Body of pancreas (tissue), 4 donors: ENCODE measurements around the gene CEP192. TPM values are rescaled to one million over a fixed set of nuclear protein-coding genes. Genes with fewer than 3 reads are reported as not detected.
"Not testable (repeated sequence)": the region's sequence is repeated elsewhere in the genome, so short reads cannot be mapped to it uniquely, and the experiment has no call there.

Experiments
- ATAC-seq: fragments of 150-250 bp; one replicate; pipeline ENCODE4 v1.9.1; 2016
- DNase-seq, 4 donors: peaks; one replicate each; pipeline ENCODE4 v3.0.0-alpha.2; 2019
- H3K27ac ChIP-seq, 4 donors: fragments of 200-600 bp; sonication (generic); 1 replicate in 3 of 4; 2 replicates in 1 of 4; pipeline versions ENCODE4 v1.5.1 to v1.6.1; 2016 to 2019; ENCODE audit warnings: mild to moderate bottlenecking in 1 of 4, mixed read lengths in 1 of 4, moderate library complexity in 1 of 4
- H3K27me3 ChIP-seq, 2 donors: fragments of 200-600 bp; sonication (generic); one replicate each; pipeline ENCODE4 v1.6.0; 2016; ENCODE audit warnings: mild to moderate bottlenecking in 1 of 2
- H3K36me3 ChIP-seq, 2 donors: fragments of 200-600 bp; sonication (generic); replicated peaks in 1 of 2; 2 replicates each; pipeline ENCODE4 v1.5.1; 2016; ENCODE audit warnings: low read depth in 2 of 2; ENCODE audit not compliant: insufficient read depth in 1 of 2
- H3K4me1 ChIP-seq: fragments of 200-600 bp; sonication (generic); one replicate; pipeline ENCODE4 v1.6.0; 2016
- H3K4me3 ChIP-seq, 2 donors: fragments of 200-600 bp; sonication (generic); 1 replicate in 1 of 2; 2 replicates in 1 of 2; pipeline ENCODE4 v1.5.1; 2016 to 2019
- H3K9me3 ChIP-seq, 3 donors: fragments of 200-600 bp; sonication (generic); 1 replicate in 2 of 3; 2 replicates in 1 of 3; pipeline ENCODE4 v1.5.1; 2016
- POLR2A ChIP-seq, 3 donors: fragments of 450-650 bp; IDR thresholded peaks; one replicate each; pipeline ENCODE4 v1.6.1; 2016; ENCODE audit warnings: antibody characterized with exemption in 3 of 3, mild to moderate bottlenecking in 2 of 3
- WGBS, 2 donors: methylation state at CpG; one replicate each; pipeline ENCODE4 v1.1.5; 2017; 5-methylcytosine and 5-hydroxymethylcytosine counted together
- intact Hi-C: fragments of 100-400 bp; cut with DNase I; formaldehyde crosslinking; loops from one replicate; pipeline ENCODE4 v1.15.1; 2023
- total RNA-seq, 2 donors: library from RNA; depleted of rRNA; stranded (reverse); fragments of >200 nt; gene quantifications; one replicate each; pipeline ENCODE4 v1.1.0, GENCODE V29; 2016
- TF ChIP-seq, protein P1 (sequence below), 7 experiments: fragments of 450-650 bp in 4 of 7; fragments of 200-600 bp in 3 of 7; sonication (generic) in 3 of 7; IDR thresholded peaks; one replicate each; pipeline ENCODE4 v1.5.1; 2016 to 2019; ENCODE audit warnings: antibody characterized with exemption in 7 of 7

The CEP192 gene
- total RNA-seq, 2 donors from 2014 or later = 21.1 to 25.4 TPM

DNA sequence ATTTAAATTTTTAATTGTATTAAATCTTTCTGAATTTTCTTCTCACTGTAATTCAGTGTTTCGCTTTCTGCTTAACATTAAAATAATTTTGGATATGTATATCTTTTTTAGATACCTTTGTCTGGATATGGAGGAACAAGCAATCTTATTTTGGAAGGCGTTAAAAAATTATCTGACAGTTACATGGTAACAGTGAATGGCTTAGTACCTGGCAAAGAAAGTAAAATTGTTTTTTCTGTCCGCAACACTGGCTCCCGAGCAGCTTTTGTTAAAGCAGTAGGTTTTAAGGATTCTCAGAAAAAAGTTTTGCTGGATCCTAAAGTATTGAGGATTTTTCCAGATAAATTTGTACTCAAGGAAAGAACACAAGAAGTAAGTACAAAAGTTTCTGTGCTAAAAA, 95.7 kb downstream of the CEP192 start:
- Histone ChIP-seq H3K27ac (no peak overlapping the region), H3K4me3 (no peak overlapping the region), H3K27me3 (no peaks in the 10 kb centered on the region), H3K36me3 (peaks cover 0 to 2% of the 10 kb centered on the region in 2 donors), H3K9me3 (peaks cover 0 to 3% (median 0%) of the 10 kb centered on the region in 3 donors), H3K4me1 (no peaks in the 10 kb centered on the region)
- intact Hi-C loops = no loop called here
- no peak for TF ChIP-seq POLR2A (IDR thresholded peaks at IDR 0.05)
- no peak for ATAC-seq
- 94 to 95% methylated on average over 4 of the region's 4 CpGs for WGBS, 2 donors
- no peak for DNase-seq

DNA sequence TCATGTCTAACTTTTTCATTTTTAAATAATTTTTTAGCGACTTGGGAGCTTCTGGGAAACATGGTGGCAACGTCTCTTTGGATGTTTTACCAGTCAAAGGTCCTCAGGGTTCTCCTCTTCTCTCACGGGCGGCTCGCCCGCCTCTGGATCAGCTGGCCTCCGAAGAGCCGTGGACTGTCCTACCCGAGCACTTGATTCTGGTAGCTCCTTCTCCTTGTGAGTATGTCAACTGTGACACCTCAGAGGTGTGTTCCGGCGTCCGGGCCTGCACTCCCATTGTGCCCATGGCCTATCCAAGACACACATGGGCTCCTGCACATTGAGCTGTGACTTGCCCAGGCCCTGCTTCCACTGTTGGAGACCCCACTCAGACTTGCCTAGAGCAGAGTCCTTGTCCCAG, 104.3 kb downstream of the CEP192 start:
- TF ChIP-seq POLR2A (IDR thresholded peaks at IDR 0.05) = no peak
- Histone ChIP-seq H3K27me3 (no peaks in the 10 kb centered on the region), H3K36me3 (peaks cover 12 to 28% of the 10 kb centered on the region in 2 donors), H3K9me3 (no peaks in the 10 kb centered on the region), H3K27ac (no peak overlapping the region), H3K4me3 (no peak overlapping the region), H3K4me1 (no peaks in the 10 kb centered on the region)
- DNase-seq (no peak), ATAC-seq (no peak)
- 91 to 96% methylated on average over 12 of the region's 12 CpGs for WGBS, 2 donors
- intact Hi-C loops = no loop called here

DNA sequence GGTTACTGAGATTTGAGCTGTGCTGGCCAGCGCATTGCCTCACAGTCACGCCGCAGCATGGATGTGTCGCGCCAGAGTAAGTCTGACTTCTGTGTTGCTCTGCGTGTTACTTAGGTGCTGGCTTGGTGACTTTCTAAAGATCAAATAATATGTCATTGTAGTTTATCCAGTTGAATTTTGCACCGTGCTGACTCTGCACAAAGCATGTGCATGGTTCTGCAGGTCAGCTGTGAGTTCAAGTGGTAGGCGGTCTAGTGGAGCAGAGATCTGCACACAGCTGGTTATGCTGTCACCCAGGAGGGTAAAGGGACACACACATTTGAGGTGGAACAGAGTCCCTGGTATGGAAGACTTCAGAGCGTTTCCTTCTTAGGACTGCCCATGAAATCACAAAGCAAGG, 105.1 kb downstream of the CEP192 start:
- 94 to 95% methylated on average over 9 of the region's 9 CpGs for WGBS, 2 donors
- intact Hi-C loops = no loop called here
- no peak for ATAC-seq
- H3K27me3 ChIP-seq = no peaks in the 10 kb centered on the region
- no peak overlapping the region for H3K27ac ChIP-seq
- H3K4me3 ChIP-seq = no peak overlapping the region
- TF ChIP-seq, protein P1, sequence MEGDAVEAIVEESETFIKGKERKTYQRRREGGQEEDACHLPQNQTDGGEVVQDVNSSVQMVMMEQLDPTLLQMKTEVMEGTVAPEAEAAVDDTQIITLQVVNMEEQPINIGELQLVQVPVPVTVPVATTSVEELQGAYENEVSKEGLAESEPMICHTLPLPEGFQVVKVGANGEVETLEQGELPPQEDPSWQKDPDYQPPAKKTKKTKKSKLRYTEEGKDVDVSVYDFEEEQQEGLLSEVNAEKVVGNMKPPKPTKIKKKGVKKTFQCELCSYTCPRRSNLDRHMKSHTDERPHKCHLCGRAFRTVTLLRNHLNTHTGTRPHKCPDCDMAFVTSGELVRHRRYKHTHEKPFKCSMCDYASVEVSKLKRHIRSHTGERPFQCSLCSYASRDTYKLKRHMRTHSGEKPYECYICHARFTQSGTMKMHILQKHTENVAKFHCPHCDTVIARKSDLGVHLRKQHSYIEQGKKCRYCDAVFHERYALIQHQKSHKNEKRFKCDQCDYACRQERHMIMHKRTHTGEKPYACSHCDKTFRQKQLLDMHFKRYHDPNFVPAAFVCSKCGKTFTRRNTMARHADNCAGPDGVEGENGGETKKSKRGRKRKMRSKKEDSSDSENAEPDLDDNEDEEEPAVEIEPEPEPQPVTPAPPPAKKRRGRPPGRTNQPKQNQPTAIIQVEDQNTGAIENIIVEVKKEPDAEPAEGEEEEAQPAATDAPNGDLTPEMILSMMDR (IDR thresholded peaks at IDR 0.05) = no peak
- no peak for TF ChIP-seq POLR2A (IDR thresholded peaks at IDR 0.05)
- no peaks in the 10 kb centered on the region for H3K9me3 ChIP-seq
- H3K36me3 ChIP-seq = peaks cover 12 to 31% of the 10 kb centered on the region in 2 donors
- DNase-seq = no peak
- no peaks in the 10 kb centered on the region for H3K4me1 ChIP-seq

DNA sequence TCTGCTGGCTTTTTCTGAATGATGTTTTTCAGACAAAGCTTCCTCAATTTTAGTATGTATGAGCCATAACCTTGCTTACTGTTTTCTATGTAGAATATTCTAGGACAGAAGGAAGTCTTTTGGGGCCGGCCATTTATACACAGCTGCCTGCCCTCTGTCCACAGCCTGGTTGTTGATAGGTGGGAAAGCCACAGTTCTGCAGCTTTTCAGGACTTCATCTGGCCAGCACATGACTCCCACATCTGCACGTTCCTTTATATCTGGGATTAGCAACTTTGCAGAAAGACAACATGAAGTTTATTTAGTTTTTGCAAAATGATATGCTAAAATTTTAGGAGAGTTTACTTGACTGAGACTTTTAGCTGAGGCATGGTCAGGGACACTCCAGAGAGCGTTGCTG, 105.6 kb downstream of the CEP192 start:
- H3K4me1 ChIP-seq = no peaks in the 10 kb centered on the region
- H3K9me3 ChIP-seq = no peaks in the 10 kb centered on the region
- no peak for TF ChIP-seq POLR2A (IDR thresholded peaks at IDR 0.05)
- TF ChIP-seq, protein P1 (IDR thresholded peaks at IDR 0.05) = no peak
- no peak overlapping the region for H3K4me3 ChIP-seq
- intact Hi-C loops = no loop called here
- H3K27ac ChIP-seq = no peak overlapping the region
- WGBS, 2 donors = 94 to 98% methylated on average over 3 of the region's 3 CpGs
- DNase-seq = no peak
- no peak for ATAC-seq
- H3K27me3 ChIP-seq = no peaks in the 10 kb centered on the region
- H3K36me3 ChIP-seq = peaks cover 16 to 33% of the 10 kb centered on the region in 2 donors

DNA sequence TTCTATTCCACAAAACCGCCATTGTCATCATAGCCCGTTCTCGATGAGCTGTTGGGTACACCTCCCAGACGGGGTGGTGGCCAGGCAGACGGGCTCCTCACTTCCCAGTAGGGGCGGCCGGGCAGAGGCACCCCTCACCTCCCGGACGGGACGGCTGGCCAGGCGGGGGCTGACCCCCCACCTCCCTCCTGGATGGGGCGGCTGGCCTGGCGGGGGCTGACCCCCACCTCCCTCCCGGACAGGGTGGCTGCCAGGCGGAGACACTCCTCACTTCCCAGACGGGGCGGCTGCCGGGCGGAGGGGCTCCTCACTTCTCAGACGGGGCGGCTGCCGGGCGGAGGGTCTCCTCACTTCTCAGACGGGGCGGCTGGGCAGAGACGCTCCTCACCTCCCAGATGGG, 106.9 kb downstream of the CEP192 start:
- H3K27ac ChIP-seq, ATAC-seq, H3K27me3 ChIP-seq, H3K9me3 ChIP-seq, intact Hi-C loops, H3K4me3 ChIP-seq, DNase-seq, H3K4me1 ChIP-seq: not testable (repeated sequence)
- peaks cover 16 to 31% of the 10 kb centered on the region in 2 donors for H3K36me3 ChIP-seq
- WGBS, 2 donors = 87 to 90% methylated on average over 4 to 15 of the region's 26 CpGs

DNA sequence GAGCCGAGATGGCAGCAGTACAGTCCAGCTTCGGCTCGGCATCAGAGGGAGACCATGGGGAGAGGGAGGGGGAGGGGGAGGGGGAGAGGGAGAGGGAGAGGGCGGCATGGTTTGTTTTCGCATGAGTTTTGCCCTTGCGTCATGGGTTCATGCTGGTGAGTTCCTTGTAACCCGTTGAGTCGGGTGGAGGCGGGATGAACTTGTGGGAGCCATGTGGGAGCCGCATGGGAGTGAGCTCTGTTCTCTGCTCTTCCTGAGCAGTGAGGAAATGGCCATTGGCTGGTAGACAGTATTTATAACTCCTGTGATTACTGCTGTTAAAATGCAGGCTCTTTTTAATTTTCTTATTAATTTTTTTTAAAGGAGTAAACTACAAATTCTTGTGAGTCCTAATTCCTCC, 108.0 kb downstream of the CEP192 start:
- TF ChIP-seq, protein P1 (IDR thresholded peaks at IDR 0.05) = no peak
- TF ChIP-seq POLR2A (IDR thresholded peaks at IDR 0.05) = no peak
- Histone ChIP-seq H3K36me3 (peaks cover 16 to 38% of the 10 kb centered on the region in 2 donors), H3K4me1 (no peaks in the 10 kb centered on the region), H3K4me3 (no peak overlapping the region), H3K9me3 (no peaks in the 10 kb centered on the region), H3K27me3 (no peaks in the 10 kb centered on the region), H3K27ac (no peak overlapping the region)
- ATAC-seq = no peak
- intact Hi-C loops = no loop called here
- no peak for DNase-seq
- WGBS, 2 donors = 92 to 98% methylated on average over 7 to 10 of the region's 10 CpGs
